HG03442 (cell line): ENCODE results near the gene RPS6KA3.
A peak's percentile ranks its signal among the peaks of the same experiment; 100 is the strongest.

Experiments
- ATAC-seq: cut with Tn5 transposase; IDR thresholded peaks from one replicate; pipeline ENCODE4 v1.9.1; 2021; ENCODE audit warnings: mild to moderate bottlenecking, moderate library complexity; ENCODE audit not compliant: unreplicated experiment

RPS6KA3 gene

GRCh38 chrX:20266810-20267606 lies at the start of gene RPS6KA3:
Gene RPS6KA3 (minus strand): TSS chrX:20266909. CDS start chrX:20266632, 277 bp downstream.
- peak; percentile 84 for ATAC-seq

- ATAC-seq: peak; percentile 78
Measured at GRCh38 chrX:20315140-20315539, 48.4 kb upstream of the RPS6KA3 start.

DNA sequence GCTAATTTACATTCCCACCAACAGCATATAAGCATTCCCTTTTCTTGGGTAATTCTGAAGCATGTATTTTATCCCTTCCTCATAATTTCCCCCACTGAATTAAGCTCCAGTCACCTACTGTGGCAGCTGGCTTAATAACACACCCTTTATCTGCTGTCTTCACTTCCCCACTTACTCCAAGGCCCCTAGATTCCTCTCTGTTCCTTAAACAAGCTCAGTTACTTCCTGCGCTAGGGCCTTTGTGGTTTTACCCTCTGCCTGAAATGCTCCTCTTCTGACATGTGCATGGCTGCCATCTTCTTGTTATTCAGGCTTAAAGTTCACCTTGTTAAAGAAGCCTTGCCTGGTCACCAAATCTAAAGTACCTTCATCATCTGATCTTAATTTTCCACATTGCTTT lies 47.2 kb upstream of the RPS6KA3 start:
- no peak for ATAC-seq

GRCh38 chrX:20312018-20312417 lies 45.3 kb upstream of the RPS6KA3 start:
- ATAC-seq: no peak

GRCh38 chrX:20311505-20311904 lies 44.8 kb upstream of the RPS6KA3 start:
- no peak for ATAC-seq

DNA sequence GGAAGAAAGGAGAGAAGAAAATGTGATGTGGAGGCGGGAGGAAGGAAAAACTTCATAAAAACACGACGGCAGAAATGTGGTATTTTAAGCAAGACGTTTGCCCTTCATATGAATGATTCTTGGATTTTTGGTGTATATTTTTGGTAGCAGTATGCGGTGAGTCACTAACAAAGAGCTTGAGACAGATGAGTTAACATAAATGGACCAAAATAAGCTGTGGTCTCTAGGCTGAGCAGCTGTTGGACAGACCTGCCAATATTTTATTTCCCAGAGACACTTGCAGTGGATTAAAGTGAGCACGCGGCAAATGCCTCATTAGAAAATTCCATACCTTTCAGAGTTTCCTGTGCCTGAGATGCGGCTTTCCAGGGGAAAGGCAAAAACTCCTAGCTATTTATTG lies 43.1 kb upstream of the RPS6KA3 start:
- no peak for ATAC-seq

DNA sequence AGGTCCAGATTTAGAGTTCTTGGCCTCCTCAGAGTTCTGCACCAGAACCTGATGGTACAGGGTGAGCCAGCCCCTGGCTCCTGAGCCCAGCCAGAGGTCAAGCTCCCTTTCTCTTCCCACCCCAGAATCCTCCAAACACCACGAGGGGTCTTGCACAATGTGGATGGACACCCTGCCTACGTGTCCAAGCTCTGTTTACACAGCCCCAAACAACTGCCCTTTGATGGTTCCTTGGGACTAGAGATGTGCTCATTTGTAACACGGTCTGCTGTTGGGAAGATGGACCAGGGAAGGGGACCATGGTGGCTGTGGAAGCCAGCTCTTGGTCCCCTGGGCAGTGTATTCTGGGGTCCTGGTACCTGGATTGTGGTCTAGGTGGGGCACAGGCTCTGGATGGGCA lies 40.0 kb upstream of the RPS6KA3 start:
- ATAC-seq: no peak

- no peak for ATAC-seq
Measured at GRCh38 chrX:20300822-20301221, 34.1 kb upstream of the RPS6KA3 start.

GRCh38 chrX:20294957-20295356 lies 28.2 kb upstream of the RPS6KA3 start:
- no peak for ATAC-seq

GRCh38 chrX:20294284-20294683 lies 27.6 kb upstream of the RPS6KA3 start:
- no peak for ATAC-seq

DNA sequence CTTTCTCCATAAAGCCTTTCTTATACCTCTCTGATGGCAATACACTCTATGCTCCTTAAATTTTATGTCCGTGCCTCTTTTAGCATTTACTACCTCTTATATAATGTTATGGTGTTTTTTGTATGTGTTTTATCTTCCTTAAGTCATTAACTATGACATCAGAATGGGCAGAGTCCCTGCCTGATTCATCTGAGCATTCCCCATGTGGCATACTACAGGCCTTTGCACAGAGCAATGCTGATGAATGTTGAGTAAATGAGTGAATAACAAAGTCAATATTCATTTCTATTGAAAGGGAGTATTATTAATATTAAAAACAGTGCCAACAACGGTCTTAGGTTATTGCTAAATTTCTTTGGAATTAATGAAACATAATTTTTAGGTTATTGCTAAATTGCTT lies 18.8 kb upstream of the RPS6KA3 start:
- no peak for ATAC-seq

DNA sequence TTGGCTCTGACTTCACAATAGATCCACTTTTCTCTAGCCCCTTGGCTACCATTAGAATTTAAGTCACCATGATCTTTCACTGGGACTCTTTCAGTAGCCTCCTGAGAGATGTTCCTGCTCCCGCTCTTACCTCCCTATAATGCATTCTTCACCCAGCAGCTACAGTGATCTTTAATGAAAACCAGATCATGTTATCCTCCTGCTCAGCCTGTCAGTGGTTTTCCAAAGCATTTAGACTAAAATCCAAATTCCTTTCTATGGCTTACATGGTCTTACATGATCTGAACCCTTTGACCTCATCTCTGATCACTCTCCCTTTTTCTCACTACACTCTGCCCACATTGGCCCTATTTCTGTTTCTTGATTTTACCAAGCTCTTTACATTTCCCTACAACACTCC lies 18.3 kb upstream of the RPS6KA3 start:
- ATAC-seq: no peak

GRCh38 chrX:20284444-20284843 lies 17.7 kb upstream of the RPS6KA3 start:
- ATAC-seq: no peak

DNA sequence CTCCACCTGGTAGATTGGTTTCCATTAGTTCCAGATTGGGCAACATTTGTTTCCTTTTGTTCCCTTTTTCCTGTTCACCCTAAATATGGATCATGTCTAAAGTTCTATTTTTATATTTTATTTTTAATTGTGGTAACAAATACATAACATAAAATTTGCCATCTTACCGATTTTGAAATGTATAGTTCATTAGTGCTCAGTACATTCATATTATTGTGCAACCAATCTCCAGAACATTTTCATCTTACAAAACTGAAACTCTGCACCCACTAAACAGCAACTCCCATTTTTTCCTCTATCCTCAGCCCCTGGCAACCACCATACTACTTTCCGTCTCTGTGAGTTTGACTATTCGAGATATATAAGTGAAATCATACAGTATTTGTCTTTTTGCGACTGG lies 14.2 kb upstream of the RPS6KA3 start:
- no peak for ATAC-seq

- no peak for ATAC-seq
Measured at GRCh38 chrX:20274121-20274520, 7.4 kb upstream of the RPS6KA3 start.

DNA sequence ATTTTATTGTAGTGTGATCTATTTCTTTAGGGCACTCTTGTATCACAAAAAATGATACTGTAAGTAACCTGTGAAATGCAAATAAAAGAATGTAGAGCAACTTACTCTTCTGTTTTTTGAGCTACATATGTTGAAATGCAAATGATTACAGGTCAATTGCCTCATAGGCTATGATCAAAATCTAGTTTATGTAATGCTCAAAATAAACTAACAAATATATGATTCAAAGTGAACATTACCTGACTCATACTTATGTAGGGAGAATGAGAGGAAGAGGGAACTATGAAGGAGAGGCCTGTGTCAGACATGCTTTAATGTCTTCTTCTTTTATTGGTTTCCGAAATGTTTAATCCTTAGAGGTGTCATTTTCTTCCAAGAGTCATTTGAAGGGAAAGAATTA lies 5.0 kb upstream of the RPS6KA3 start:
- no peak for ATAC-seq

- ATAC-seq: no peak
Measured at GRCh38 chrX:20271186-20271585, 4.5 kb upstream of the RPS6KA3 start.

GRCh38 chrX:20270562-20270890 lies 3.8 kb upstream of the RPS6KA3 start:
- no peak for ATAC-seq

- no peak for ATAC-seq
Measured at GRCh38 chrX:20269848-20270561, 3.3 kb upstream of the RPS6KA3 start.

- ATAC-seq: no peak
Measured at GRCh38 chrX:20267931-20268701, 1.4 kb upstream of the RPS6KA3 start.

- no peak for ATAC-seq
Measured at GRCh38 chrX:20267607-20267930, 860 bp upstream of the RPS6KA3 start.
